Tibial nerve (tissue), 4 donors: ENCODE data around the gene MSANTD7. TPM values are rescaled to one million over a fixed set of nuclear protein-coding genes. Genes with fewer than 3 reads are reported as not detected.
A peak's percentile ranks its signal among the peaks of the same experiment; 100 is the strongest.

Experiments used
- DNase-seq, 2 donors: peaks; one replicate each; pipeline ENCODE4 v3.0.0-alpha.2; 2019; ENCODE audit warnings: low spot score in 2 of 2
- H3K27ac ChIP-seq, 4 donors: fragments of 200-600 bp; sonication (generic) in 3 of 4; one replicate each; pipeline ENCODE4 v1.5.1; 2017 to 2019; ENCODE audit warnings: mild to moderate bottlenecking in 1 of 4
- H3K27me3 ChIP-seq, 2 donors: fragments of 200-600 bp; sonication (generic) in 1 of 2; one replicate each; pipeline versions ENCODE4 v1.5.1 to v1.6.0; 2017 to 2019
- H3K36me3 ChIP-seq, 3 donors: fragments of 200-600 bp; sonication (generic); one replicate each; pipeline ENCODE4 v1.5.1; 2018 to 2019
- H3K4me1 ChIP-seq, 4 donors: fragments of 200-600 bp; sonication (generic) in 3 of 4; one replicate each; pipeline ENCODE4 v1.5.1; 2017 to 2019
- H3K4me3 ChIP-seq, 4 donors: fragments of 200-600 bp; sonication (generic) in 3 of 4; one replicate each; pipeline ENCODE4 v1.5.1; 2017 to 2019; ENCODE audit warnings: mild to moderate bottlenecking in 1 of 4, moderate library complexity in 1 of 4
- H3K9me3 ChIP-seq, 4 donors: fragments of 200-600 bp; sonication (generic) in 3 of 4; one replicate each; pipeline ENCODE4 v1.5.1; 2017 to 2019
- CTCF ChIP-seq, 5 experiments: fragments of 200-600 bp in 3 of 5; fragments of 450-650 bp in 2 of 5; sonication (generic) in 3 of 5; IDR thresholded peaks; one replicate each; pipeline ENCODE4 v1.5.1; 2016 to 2019; ENCODE audit warnings: antibody characterized with exemption in 5 of 5, mild to moderate bottlenecking in 3 of 5, moderate library complexity in 2 of 5
- EP300 ChIP-seq, 2 donors: sonication (generic); formaldehyde crosslinking; IDR thresholded peaks; one replicate each; pipeline ENCODE4 v1.6.1; 2017; ENCODE audit warnings: antibody characterized with exemption in 2 of 2, mild to moderate bottlenecking in 1 of 2
- POLR2A ChIP-seq, 2 donors: fragments of 450-650 bp; IDR thresholded peaks; one replicate each; pipeline ENCODE4 v1.6.1; 2017; ENCODE audit warnings: antibody characterized with exemption in 2 of 2, mild to moderate bottlenecking in 2 of 2, moderate library complexity in 2 of 2
- WGBS, 2 donors: methylation state at CpG; one replicate each; pipeline ENCODE4 v1.1.5; 2018; 5-methylcytosine and 5-hydroxymethylcytosine counted together
- total RNA-seq, 4 donors: library from RNA; depleted of rRNA; stranded (reverse); fragments of >200 nt; gene quantifications; one replicate each; pipeline ENCODE4 v1.1.0, GENCODE V29; 2016

Gene MSANTD7, protein sequence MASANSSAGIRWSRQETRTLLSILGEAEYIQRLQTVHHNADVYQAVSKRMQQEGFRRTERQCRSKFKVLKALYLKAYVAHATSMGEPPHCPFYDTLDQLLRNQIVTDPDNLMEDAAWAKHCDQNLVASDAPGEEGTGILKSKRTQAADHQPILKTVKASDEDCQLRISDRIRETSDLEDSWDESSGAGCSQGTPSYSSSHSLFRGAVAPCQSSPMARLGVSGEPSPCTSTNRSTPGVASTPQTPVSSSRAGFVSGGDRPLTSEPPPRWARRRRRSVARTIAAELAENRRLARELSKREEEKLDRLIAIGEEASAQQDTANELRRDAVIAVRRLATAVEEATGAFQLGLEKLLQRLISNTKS
- 10 to 100 TPM in 1 of 4 donors, 1 to 10 TPM in 3; 6.3 to 11.5 (median 7.9) TPM for total RNA-seq

GRCh38 chr10:14837757-14838581, at the start of gene MSANTD7, which contains the start of the genes CDNF and HSPA14:
Gene MSANTD7, plus strand, starts transcription at chr10:14838306. Its CDS starts 3,979 bp downstream, at chr10:14842285.
Gene CDNF, minus strand, starts transcription at chr10:14838037. Its CDS starts 91 bp downstream, at chr10:14837946.
Gene HSPA14, plus strand, starts transcription at chr10:14838306. Its CDS starts 97 bp downstream, at chr10:14838403.
- Histone ChIP-seq H3K4me3 (peak within 1 kb of the TSS; percentile 75 to 93 (median 86)), H3K4me1 (peaks cover 3 to 23% (median 10%) of the 10 kb centered on the region in 4 donors), H3K27me3 (no peaks in the 10 kb centered on the region), H3K36me3 (peaks cover 0 to 26% (median 13%) of the 10 kb centered on the region in 3 donors), H3K27ac (peak within 1 kb of the TSS; percentile 78 to 97 (median 96)), H3K9me3 (no peaks in the 10 kb centered on the region)
- DNase-seq: peak; percentile 96 to 97
- 0 to 1% methylated on average over 41 to 53 of the region's 72 CpGs for WGBS, 2 donors
- TF ChIP-seq POLR2A (IDR thresholded peaks at IDR 0.05): peak; percentile 43 to 78
- TF ChIP-seq CTCF (IDR thresholded peaks at IDR 0.05): peak in 2 of 5 experiments; percentile 26 to 48
- peak; percentile 89 to 97 for TF ChIP-seq EP300 (IDR thresholded peaks at IDR 0.05)

- TF ChIP-seq CTCF (IDR thresholded peaks at IDR 0.05) (no peak), POLR2A (IDR thresholded peaks at IDR 0.05) (no peak), EP300 (IDR thresholded peaks at IDR 0.05) (no peak)
- H3K27me3 ChIP-seq: no peaks in the 10 kb centered on the region
- WGBS, 2 donors: 33 to 34% methylated on average over 5 of the region's 5 CpGs
These were observed 39.5 kb upstream of the MSANTD7 start for GRCh38 chr10:14798636-14799035.

DNA sequence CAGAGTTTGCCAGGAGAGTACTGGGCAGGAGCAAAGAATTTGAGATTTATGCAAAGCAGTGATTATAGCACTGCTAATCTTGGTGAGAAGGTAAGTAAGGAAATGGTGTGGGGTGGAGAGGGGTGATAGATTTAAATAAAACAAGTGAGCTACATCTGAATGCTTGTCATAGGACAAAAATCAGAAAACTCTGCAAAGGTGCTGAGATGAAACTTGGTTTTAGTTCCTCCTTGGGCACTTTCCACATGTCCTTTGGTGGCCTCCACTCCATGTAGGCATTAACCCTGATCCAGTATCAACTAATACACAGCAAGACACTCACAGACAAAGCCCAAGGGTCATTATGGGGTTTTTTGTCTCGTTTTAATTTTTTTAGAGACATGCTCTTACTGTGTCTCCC, 37.7 kb upstream of the MSANTD7 start:
- H3K27me3 ChIP-seq: no peaks in the 10 kb centered on the region
- H3K9me3 ChIP-seq: no peaks in the 10 kb centered on the region
- no peak overlapping the region for H3K4me3 ChIP-seq
- no peak for TF ChIP-seq POLR2A (IDR thresholded peaks at IDR 0.05)
- TF ChIP-seq CTCF (IDR thresholded peaks at IDR 0.05): no peak
- TF ChIP-seq EP300 (IDR thresholded peaks at IDR 0.05): no peak
- no peaks in the 10 kb centered on the region for H3K4me1 ChIP-seq
- H3K36me3 ChIP-seq: no peaks in the 10 kb centered on the region
- WGBS, 2 donors: 48 to 63% methylated on average over 1 of the region's 1 CpG
- no peak overlapping the region for H3K27ac ChIP-seq
- DNase-seq: no peak

More at GRCh38 chr10:14798636-14799035, 39.5 kb upstream of the MSANTD7 start:
- no peaks in the 10 kb centered on the region for H3K4me1 ChIP-seq
- H3K27ac ChIP-seq: no peak overlapping the region
- DNase-seq: no peak
- no peak overlapping the region for H3K4me3 ChIP-seq
- H3K9me3 ChIP-seq: no peaks in the 10 kb centered on the region
- H3K36me3 ChIP-seq: no peaks in the 10 kb centered on the region

- H3K27ac ChIP-seq: no peak overlapping the region
- DNase-seq: no peak
- H3K9me3 ChIP-seq: no peaks in the 10 kb centered on the region
- no peaks in the 10 kb centered on the region for H3K4me1 ChIP-seq
- TF ChIP-seq POLR2A (IDR thresholded peaks at IDR 0.05): no peak
- TF ChIP-seq CTCF (IDR thresholded peaks at IDR 0.05): no peak
- TF ChIP-seq EP300 (IDR thresholded peaks at IDR 0.05): no peak
- no peaks in the 10 kb centered on the region for H3K36me3 ChIP-seq
- WGBS, 2 donors: 51 to 59% methylated on average over 5 of the region's 5 CpGs
- H3K27me3 ChIP-seq: no peaks in the 10 kb centered on the region
- no peak overlapping the region for H3K4me3 ChIP-seq
These were observed 36.4 kb upstream of the MSANTD7 start for GRCh38 chr10:14801723-14802122.
